Measurements from ENCODE around the gene CEMIP.
A peak's percentile ranks its signal among the peaks of the same experiment; 100 is the strongest.

CEMIP gene

DNA sequence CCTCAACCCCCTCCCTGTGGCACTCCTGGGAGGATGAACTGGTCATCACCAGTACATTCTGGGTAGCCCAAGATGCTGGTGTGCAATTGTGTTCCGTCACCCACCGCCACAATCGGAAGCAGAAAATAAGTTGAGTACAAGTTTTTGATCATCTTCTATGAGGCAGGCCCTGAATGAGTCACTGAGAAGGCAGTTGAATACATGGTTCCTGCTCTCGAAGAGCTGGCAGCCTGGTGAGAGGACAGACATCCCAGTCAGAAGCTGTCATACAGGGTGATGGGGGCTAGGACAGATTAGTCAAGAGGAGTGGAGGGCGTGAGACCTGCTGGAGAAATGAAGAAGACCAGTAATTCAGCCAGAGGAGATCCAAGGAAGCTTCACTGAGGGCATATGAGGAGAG lies 6.2 kb downstream of the CEMIP start:
- peak; percentile 47 for DNase-seq (ENCODE audit: low spot score)

DNA sequence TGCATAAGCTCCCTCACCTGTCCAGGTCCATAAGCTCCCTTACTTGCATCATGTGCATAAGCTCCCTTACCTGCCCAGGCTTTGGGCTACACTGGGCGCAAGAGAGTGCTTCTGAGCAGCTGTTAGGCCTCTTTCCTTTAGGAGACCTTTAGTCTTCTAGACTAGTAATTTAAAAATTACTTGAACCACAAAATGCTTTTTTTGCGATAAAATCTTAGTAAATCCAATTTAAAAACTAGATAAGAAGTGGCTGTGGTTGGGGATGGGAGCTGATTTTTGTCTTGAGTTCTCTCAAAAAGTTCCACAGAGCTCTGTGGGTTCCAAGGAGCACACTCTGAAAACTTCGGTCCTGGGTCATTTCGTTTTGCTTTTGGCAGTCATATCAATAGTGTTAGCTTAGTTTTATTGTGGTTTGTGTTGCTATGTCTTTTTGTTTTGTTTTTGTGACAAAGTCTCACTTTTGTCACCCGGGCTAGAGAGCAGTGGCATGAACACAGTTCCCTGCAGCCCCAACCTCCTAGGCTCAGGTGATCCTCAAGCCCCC lies 6.7 kb downstream of the CEMIP start:
- no peak for DNase-seq (ENCODE audit: low spot score)

DNA sequence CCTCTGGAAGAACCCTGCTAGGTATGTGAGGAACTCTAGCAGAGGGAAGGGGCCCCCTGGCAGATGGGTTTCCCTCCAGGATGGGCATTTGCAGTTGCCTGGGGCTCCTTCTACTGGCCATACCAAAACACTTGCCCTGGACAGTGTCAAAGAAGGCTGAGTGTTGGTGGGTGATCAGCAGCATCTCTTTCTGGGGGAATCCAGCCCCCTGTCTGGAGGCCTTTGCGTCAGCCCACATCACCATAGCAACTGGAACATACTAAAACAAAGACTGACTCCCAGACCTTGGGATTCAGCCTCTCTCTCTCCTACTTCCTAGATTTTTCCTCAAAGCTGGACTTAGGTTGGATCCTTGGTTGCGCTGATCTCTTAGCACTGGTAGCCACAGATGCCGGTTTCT lies 8.1 kb downstream of the CEMIP start:
- no peak for DNase-seq (ENCODE audit: low spot score)

DNA sequence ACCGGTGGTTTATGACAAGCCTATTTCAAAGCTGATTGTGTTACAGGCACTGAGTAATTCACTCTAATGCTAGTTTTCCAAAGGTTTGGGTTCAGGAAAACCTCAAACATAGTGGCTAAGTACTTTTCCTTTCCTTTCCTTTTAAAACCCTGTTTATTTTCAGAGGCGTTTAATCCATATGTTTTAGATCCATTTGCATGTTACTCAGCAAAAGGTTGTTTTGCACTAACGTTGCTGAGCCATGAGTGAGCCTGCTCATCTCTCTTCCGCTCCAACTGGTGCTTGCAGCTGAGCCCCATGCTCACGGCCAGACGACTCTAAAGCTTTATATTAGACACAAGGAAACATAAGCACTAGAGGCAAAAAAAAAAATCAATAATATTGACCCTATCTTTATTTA lies 9.4 kb downstream of the CEMIP start:
- no peak for DNase-seq (ENCODE audit: low spot score)

DNA sequence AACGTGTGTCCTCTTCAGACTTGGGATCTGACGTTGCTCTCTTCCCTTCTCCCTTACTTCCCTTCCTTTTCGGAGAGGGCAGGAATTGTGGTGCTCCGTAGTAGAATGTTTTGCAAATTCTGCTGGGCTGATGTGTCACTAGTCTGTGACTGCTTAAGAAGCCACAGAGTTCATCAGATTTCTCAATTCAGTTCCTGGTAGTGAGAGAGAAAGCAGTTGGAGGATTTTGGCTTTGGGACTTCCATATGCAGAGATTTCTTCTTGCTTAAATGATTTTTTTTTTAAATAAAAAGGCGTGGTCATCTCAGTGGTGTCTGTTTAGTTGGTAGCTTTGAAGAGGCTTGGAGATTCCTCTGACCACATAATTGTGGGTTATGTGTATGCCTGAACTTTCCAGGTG lies 10.1 kb downstream of the CEMIP start:
- no peak for DNase-seq (ENCODE audit: low spot score)

DNA sequence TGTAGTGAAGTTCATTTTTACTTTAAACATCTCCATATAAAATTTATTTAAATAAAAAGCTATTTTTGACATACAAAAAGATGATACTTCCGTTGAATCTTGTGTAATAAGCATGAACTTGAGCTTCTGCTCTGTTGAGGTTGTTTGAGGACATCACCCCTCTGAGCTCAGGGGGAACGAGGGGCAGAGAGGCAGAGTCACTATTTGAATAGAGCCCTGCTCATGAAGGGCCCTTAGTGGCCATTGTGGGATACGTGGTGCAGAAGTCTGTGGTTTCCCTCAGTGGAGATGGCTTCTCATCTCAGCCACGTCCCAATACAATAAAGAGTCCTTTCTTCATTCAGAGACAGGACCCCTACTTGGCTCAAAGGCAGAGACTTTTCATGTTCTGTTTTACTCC lies 10.6 kb downstream of the CEMIP start:
- no peak for DNase-seq (ENCODE audit: low spot score)

DNA sequence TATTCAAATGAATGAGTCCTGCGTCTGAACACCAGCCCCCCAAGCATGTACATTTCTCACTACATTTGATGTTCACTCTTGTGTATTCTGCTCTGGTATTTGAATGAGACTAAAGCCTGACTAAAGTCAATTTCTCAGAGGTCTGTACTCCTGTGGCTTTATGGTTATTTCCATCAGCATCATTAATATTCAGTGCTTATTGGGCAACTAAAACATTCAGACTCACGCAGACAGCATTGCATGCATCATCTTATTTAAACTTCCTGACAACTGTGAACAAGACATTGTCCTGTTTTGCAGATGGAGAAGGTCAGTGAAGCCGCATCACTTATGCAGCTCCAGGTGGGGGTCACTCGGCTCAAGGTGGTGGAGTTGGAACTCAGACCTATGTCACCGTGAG lies 11.1 kb downstream of the CEMIP start:
- DNase-seq (ENCODE audit: low spot score) = no peak

DNA sequence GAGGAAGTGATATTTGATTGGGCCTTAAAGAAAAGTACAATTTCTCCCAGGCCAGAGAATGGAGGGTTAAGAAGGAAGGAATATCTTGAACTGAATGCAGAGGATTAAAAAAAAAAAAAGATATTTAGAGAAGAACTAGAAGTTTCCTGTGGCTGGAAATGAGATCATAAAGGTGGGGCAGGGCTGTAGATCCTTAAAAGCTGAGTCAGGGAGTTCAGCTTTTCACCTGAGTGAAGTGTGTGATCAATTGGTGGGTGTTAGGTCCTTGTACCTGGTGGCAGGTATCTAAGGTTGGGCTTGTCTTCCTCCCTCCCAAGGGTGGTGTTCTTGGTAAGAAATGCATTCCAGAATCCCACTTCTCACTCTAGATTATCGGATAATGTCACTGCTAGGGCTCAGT lies 11.8 kb downstream of the CEMIP start:
- DNase-seq (ENCODE audit: low spot score) = no peak

DNA sequence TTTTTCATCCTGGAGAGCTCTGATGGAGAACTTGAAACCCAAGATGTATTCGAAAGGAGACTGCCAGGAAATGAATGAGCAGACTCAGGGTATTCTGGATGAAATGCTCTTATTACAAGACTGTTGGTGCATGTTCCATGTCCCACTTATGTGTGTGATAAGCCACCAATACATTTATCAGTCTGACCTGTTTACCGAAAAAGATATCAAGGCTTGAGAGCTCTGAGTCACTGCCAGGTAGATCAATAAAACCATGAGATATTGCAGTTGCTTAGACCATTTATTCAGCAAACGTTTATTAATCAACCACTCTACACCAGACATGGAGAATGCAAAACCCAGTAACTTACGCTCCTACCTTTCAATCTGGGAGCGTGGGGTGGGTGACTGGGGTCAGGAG lies 17.2 kb downstream of the CEMIP start:
- no peak for DNase-seq (ENCODE audit: low spot score)

DNA sequence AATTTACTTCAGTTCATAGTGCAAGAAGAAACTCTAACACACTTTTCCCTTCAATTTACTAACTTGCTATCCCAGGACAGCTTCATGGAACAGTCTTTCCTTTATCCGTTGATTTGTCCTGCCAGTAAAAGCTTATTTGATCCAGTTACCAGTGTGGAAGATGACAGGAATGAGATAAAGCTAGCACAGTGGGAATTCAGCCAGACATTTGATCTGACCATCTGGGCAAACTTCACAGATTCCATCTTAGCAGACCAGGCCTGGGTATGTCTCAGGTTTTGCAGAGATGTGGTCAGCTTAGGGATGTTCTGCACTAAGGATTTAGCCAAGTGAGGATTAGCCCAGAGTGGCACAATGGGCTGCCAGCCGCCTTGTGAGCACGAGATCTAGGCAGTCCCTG lies 19.7 kb downstream of the CEMIP start:
- no peak for DNase-seq (ENCODE audit: low spot score)

DNA sequence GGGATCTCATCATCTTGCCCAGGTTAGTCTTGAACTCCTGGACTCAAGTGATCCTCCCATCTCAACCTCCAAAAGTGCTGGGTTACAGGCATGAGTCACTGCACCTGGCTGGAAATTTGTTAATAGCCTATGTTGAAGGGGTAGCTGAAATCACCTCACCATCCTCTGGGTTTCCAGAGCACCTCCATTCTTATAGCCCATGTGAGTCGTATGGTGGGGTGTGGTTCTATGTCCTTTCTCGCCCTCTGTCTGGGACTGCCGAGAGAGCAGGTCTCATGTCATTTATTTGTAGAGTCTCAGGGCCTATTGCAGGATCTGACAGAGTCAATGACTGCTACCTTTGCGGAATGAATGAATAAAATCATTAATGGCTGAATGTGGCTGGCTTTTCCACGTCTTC lies 20.9 kb downstream of the CEMIP start:
- DNase-seq (ENCODE audit: low spot score) = no peak

DNA sequence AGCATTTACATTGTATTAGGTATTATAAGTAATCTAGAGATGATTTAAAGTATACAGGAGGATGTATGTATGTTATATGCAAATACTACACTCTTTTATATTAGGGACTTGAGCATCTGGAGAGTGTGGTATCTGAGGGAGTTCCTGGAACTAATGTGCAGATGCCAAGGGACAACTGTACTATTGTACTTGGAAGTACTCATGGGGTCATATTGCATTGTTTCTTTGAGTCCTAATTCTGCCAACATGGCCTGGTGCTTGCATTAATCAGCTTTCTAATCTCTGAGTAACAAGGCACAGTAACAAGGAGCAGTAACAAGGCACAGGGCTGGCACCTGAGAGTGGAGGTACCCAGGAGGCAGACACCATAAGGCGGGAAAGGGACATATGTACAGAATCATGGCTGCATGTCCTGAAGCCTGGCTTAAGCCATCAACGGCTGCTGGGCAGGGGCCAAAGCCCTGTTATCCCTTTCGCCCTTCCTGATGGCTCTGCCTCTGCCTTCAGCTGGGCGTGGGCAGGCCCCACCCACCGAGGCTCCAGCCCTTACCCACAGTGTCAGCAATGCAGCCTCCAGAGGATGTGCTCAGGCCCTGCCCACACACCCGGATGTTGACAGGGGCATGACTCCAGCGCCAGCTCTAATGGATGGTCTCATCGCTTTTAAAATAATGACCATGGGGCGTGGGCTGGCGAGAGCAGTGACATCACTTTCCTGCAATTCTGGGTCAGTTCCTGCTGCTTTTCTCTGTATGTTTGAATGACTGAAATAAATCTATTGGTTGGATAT lies 22.9 kb downstream of the CEMIP start:
- no peak for DNase-seq (ENCODE audit: low spot score)

DNA sequence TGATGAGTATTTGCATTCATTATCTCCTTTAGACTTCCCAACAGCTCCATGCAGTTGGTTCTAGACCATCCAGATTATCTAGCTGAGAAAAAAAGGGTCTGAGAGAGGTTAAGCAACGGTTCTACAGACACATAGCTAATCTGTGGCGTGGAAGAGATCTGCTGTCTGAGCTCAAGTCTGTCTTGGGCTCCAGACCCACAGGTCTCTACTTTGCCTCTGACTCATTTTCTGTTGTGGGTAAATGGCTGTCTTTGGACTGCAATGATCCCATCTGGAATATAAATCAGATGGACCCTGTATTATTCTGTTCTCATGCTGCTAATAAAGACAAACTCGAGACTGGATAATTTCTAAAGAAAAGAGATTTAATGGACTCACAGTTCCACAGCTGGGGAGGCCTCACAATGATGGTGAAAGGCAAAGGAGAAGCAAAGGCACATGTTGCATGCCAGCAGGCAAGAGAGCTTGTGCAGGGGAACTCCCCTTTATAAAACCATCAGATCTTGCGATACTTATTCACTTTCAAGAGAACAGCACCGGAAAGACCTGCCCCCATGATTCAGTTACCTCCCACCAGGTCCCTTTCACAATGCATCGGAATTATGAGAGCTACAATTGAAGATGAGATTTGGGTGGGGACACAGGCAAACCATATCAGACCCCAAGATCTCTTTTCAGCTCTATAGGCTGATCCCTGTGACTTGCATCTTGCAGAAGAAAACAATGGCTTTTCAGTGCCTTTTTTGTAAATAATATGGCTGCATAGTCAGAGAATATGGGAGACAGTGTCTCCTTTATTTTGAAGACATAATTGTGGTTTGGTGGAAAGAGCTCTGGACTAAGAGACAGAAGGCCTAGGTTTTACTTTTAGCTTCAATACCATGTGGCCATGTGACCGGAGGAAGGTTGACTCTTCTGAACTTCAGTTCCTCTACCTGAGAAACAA lies 24.7 kb downstream of the CEMIP start:
- no peak for DNase-seq (ENCODE audit: low spot score)

DNA sequence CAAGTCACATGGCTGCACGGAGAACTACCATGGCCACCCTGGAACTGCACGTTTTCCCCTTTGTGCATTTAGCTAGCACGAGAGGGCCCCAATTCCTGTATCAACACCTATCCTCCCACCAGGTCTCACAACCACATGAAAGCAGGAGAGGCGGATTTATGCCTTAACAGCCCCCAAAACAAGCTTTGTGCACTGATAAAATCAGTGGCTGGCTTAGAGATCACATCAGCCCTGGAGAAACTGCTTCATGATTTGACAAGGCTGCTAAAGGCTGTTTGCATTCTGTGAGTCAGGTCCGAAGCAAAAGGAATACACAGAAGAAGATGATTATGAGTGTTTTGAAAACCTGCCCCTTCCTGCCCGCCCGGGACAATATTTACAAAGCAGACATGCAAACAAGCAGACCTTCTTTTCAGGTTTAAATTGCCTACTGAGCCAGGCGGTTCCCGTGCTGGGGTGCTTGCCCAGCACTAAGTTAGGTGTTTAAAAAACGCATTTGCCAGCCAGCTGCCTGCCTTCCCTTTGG lies 25.9 kb downstream of the CEMIP start:
- no peak for DNase-seq (ENCODE audit: low spot score)

DNA sequence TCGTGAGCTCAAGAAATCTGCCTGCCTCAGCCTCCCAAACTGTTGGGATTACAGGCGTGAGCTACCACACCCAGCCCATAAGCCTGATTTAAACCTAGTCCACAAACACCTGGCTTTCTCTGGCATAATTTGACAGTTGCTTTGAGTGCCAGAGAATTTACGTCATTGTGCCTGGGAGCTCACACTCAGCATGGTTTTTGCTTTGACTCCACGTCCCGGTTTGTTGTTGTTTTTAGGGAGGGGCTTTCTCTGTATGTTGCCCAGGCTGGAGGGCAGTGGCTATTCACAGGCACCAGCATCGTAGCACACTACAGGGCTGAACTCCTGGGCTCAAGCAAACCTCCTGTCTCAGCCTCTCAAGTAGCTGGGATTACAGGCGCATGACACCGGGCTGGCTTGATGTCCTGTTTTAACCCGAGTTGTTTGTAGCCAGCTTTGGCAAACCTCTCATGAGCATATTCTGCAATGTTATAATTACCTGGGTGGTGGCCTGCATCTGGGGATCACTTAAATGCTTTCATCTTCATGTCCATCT lies 32.7 kb downstream of the CEMIP start:
- no peak for DNase-seq (ENCODE audit: low spot score)

DNA sequence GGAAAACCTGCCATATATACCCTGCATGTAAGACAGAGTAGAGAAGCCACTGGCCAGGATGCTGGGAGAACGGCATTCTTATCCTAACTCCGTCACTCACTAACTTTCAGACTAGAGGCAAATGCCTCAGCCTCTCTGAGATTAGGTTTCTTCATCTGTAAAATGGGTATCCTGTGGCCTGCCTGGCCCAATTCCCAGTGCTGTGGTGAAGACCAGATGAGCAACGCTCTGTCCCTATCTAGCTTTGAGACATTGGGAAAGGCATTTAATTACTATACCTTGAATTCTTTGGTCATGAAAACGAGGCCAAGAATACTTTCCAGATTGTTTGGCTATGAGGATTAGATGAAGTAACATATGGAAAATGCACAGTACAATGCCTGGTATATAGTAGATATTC lies 35.9 kb downstream of the CEMIP start:
- DNase-seq (ENCODE audit: low spot score) = no peak

DNA sequence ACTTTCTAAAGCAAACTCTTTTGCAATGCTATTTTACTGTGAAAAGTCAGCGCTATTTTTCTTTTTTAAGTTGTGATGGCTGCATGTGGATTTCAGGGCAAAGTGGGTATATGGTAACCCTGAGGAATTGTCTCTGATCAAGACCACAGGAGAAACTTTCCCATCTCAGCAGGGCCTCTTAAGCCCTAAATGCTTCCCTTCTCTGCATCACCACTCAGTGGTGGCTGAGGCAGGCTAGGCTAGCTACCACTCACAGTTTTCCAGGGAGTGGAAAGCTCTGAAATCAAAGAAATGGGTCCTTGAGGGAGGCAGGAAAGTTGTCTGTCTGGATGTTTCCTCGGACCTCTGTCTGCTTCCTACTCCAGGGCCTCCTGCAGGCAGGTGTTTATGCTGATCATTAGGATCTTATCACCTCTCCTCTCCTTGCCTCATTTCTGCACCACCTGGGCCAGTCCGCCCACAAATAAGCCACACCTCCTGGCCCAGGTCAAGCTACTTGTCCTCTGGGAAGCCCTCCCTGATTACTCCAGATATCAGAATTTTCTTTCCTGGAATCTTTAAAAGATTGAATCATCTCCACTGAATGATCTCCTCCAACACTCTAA lies 37.0 kb downstream of the CEMIP start:
- DNase-seq (ENCODE audit: low spot score) = no peak

DNA sequence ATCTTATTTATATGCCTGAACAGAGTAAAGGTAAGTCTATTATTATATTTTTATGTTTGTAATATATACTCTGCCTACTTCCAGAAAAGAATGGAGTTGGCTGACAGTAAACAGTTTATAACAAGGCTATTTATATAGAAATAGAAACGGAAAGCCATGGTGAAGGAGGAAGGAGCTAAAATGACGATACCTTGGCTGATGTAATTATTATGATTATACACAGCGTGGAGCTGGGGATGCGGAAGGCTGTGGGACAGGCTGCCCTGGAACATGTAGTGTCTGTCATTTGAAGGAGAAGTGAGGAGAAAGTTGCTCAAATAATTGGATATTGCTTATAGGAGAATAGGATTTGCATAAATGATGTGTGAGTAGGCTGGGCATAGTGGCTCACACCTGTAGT lies 37.8 kb downstream of the CEMIP start:
- DNase-seq (ENCODE audit: low spot score) = no peak

DNA sequence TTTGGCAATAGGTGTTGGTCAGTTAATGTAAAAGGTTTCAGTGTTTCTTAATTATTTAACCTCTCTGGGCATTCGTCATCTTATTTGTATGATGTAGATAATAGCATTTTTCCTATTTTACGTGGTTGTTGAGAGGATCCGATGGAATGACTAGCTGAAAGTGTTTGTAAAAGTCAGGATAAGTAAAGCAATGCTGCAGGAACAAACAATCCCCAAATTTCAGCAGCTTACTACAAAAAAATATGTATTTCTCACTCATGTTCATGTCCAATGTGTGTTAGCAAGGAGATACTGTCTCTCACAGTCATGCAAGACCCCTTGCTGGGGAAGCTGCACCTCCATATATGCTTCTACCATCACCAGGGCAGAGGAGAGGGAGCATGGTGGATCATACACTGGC lies 38.7 kb downstream of the CEMIP start:
- DNase-seq (ENCODE audit: low spot score) = no peak

DNA sequence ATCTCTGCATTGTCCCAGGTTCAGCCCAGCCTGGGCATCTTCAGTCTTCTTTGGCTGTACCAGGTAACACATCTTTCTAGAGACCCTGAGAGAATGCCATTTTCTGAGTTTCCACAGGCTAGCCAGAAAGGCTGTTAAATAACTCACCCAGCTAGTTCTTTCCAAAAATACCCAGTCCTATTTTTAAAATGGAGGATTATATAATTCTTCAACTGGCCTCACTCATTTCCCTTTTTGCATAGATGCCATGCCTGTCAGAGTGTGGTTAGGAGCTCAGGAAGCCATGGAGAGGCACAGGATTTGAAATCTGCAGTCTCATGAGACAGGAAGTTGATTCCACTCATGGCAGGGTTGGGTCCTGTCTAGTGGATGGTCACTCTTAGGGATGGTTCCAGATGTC lies 39.8 kb downstream of the CEMIP start:
- DNase-seq (ENCODE audit: low spot score) = no peak

DNA sequence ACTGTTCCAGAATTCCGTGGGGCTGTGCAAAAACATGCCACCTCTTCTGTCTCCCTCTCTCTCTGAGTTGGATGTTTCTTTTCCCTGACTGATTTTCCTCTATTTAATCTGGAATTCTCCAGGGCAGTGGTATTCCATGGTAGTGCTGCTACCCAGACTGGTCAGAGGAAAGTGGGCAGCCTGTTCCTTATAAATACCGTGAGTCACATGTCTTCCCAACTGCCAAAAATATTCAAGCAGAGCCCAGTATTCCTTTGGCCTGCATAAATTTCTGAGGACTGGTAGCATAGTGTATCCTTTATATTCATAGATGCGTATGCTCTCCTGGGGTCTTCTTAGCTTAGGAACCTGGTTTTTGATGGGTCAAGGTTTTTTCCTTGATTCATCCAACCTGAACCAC lies 40.9 kb downstream of the CEMIP start:
- no peak for DNase-seq (ENCODE audit: low spot score)

DNA sequence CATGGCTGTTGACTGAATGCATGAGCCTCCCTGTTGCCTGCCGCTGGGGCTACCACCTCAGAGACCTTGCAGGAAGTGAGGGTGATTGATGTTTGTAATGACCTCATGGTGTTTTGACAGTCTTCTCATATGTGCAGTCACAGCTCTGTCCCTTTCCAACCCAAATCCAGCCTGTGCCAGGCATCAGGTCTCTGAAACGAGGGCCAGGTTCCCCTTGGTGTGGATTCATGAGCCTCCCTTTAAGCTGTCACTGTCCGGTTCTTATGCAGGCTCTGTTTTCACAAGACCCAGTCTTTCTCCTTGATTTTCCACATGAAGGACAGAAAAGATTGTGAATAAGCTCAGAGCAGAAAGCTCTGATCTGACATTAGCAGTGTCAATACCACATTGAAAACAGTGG lies 43.1 kb downstream of the CEMIP start:
- no peak for DNase-seq (ENCODE audit: low spot score)
